ENCODE measurements around the gene SORCS1. TPM values are rescaled to one million over a fixed set of nuclear protein-coding genes. Genes with fewer than 3 reads are reported as not detected.

Gene SORCS1
- total RNA-seq, 1 experiment from 2014 or later, result not detected

- intact Hi-C loops (cut with micrococcal nuclease; ENCODE audit: unreplicated experiment), result no loop called here
- Histone ChIP-seq H3K27me3 (replicated peaks; ENCODE audit: control insufficient read depth, insufficient read depth, low read length) (no peaks in the 10 kb centered on the region), H3K9me3 (no peaks in the 10 kb centered on the region), H3K4me1 (no peaks in the 10 kb centered on the region), H3K4me3 (ENCODE audit: low read depth, low read length) (no peak overlapping the region), H3K36me3 (ENCODE audit: control insufficient read depth, insufficient read depth, low read length) (no peaks in the 10 kb centered on the region)
- Mint-ChIP-seq H3K27me3 (ENCODE audit: insufficient read depth, unreplicated experiment) (no peaks in the 10 kb centered on the region), H3K27ac (ENCODE audit: unreplicated experiment) (no peak overlapping the region), H3K4me3 (ENCODE audit: unreplicated experiment) (no peak overlapping the region), H3K4me1 (ENCODE audit: low read depth, unreplicated experiment) (no peaks in the 10 kb centered on the region), H3K36me3 (ENCODE audit: insufficient read depth, unreplicated experiment) (no peaks in the 10 kb centered on the region), H3K9me3 (ENCODE audit: unreplicated experiment) (no peaks in the 10 kb centered on the region)
- ChIA-PET POLR2A (no interaction called here), CTCF (no interaction called here)
- TF ChIP-seq CTCF (IDR thresholded peaks at IDR 0.05; ENCODE audit: insufficient read depth in 1 of 2, low read depth in 1 of 2, low read length in 1 of 2, severe bottlenecking in 1 of 2, unreplicated experiment in 1 of 2), result no peak
- no peak for DNase-seq
- BruUV-seq (replicated peaks), result no TSS peak
Observed at GRCh38 chr10:107072028-107072427, 92.5 kb downstream of the SORCS1 start.

GRCh38 chr10:107071301-107071700 lies 93.2 kb downstream of the SORCS1 start:
- H3K36me3 ChIP-seq (ENCODE audit: control insufficient read depth, insufficient read depth, low read length), result no peaks in the 10 kb centered on the region
- ChIA-PET POLR2A (no interaction called here), CTCF (no interaction called here)
- Mint-ChIP-seq H3K27me3 (ENCODE audit: insufficient read depth, unreplicated experiment) (no peaks in the 10 kb centered on the region), H3K4me1 (ENCODE audit: low read depth, unreplicated experiment) (no peaks in the 10 kb centered on the region), H3K27ac (ENCODE audit: unreplicated experiment) (no peak overlapping the region), H3K4me3 (ENCODE audit: unreplicated experiment) (no peak overlapping the region), H3K36me3 (ENCODE audit: insufficient read depth, unreplicated experiment) (no peaks in the 10 kb centered on the region), H3K9me3 (ENCODE audit: unreplicated experiment) (no peaks in the 10 kb centered on the region)
- H3K4me1 ChIP-seq, result no peaks in the 10 kb centered on the region
- no TSS peak for BruUV-seq (replicated peaks)
- DNase-seq, result no peak
- TF ChIP-seq CTCF (IDR thresholded peaks at IDR 0.05; ENCODE audit: insufficient read depth in 1 of 2, low read depth in 1 of 2, low read length in 1 of 2, severe bottlenecking in 1 of 2, unreplicated experiment in 1 of 2), result no peak
- H3K27me3 ChIP-seq (replicated peaks; ENCODE audit: control insufficient read depth, insufficient read depth, low read length), result no peaks in the 10 kb centered on the region
- intact Hi-C loops (cut with micrococcal nuclease; ENCODE audit: unreplicated experiment), result no loop called here
- no peaks in the 10 kb centered on the region for H3K9me3 ChIP-seq
- H3K4me3 ChIP-seq (ENCODE audit: low read depth, low read length), result no peak overlapping the region

- DNase-seq, result no peak
- no peaks in the 10 kb centered on the region for H3K9me3 Mint-ChIP-seq (ENCODE audit: unreplicated experiment)
- CTCF ChIA-PET, result interaction anchor here (0.6 kb wide), 1 partner anchor 885 kb away, joined by 3 read pairs; no protein-coding TSS in a partner anchor
- intact Hi-C loops (cut with micrococcal nuclease; ENCODE audit: unreplicated experiment), result no loop called here
- H3K4me3 Mint-ChIP-seq (ENCODE audit: unreplicated experiment), result no peak overlapping the region
- TF ChIP-seq CTCF (IDR thresholded peaks at IDR 0.05; ENCODE audit: insufficient read depth in 1 of 2, low read depth in 1 of 2, low read length in 1 of 2, severe bottlenecking in 1 of 2, unreplicated experiment in 1 of 2), result no peak
- peaks cover 4% of the 10 kb centered on the region for H3K27me3 Mint-ChIP-seq (ENCODE audit: insufficient read depth, unreplicated experiment)
- H3K36me3 Mint-ChIP-seq (ENCODE audit: insufficient read depth, unreplicated experiment), result no peaks in the 10 kb centered on the region
- no peak overlapping the region for H3K27ac Mint-ChIP-seq (ENCODE audit: unreplicated experiment)
- Histone ChIP-seq H3K4me3 (ENCODE audit: low read depth, low read length) (no peak overlapping the region), H3K4me1 (no peaks in the 10 kb centered on the region), H3K9me3 (no peaks in the 10 kb centered on the region), H3K36me3 (ENCODE audit: control insufficient read depth, insufficient read depth, low read length) (no peaks in the 10 kb centered on the region), H3K27me3 (replicated peaks; ENCODE audit: control insufficient read depth, insufficient read depth, low read length) (no peaks in the 10 kb centered on the region)
- POLR2A ChIA-PET, result no interaction called here
- H3K4me1 Mint-ChIP-seq (ENCODE audit: low read depth, unreplicated experiment), result no peaks in the 10 kb centered on the region
- no TSS peak for BruUV-seq (replicated peaks)
Observed at GRCh38 chr10:107067843-107068242, 96.7 kb downstream of the SORCS1 start.

All from Caco-2 (cell line).